Measurements from ENCODE around the gene LAIR1. TPM values are rescaled to one million over a fixed set of nuclear protein-coding genes. Genes with fewer than 3 reads are reported as not detected.

LAIR1 gene
- total RNA-seq, 4 donors from 2014 or later, result 7.6 to 23.4 (median 13.0) TPM

DNA sequence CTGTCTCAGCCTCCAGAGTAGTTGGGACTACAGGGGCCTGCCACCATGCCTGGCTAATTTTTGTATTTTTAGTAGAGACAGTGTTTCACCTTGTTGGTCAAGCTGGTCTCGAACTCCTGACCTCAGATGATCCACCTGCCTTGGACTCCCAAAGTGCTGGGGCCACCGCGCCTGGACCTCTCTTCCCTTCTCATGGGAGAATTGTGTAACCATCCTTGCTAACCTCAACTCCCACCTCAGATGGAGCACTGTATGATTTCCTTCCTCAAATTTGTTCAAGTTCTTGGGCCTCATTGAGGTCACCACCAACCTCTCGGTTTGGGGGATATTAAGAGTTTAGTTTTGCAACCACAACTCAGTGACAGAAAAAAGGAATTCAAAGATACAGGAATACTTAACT is 62.5 kb downstream of the LAIR1 start:
- no peaks in the 10 kb centered on the region for H3K36me3 ChIP-seq
- no peaks in the 10 kb centered on the region for H3K9me3 ChIP-seq
- 54% methylated on average over 4 of the region's 4 CpGs for WGBS
- H3K27me3 ChIP-seq, result peaks cover 0 to 45% (median 0%) of the 10 kb centered on the region in 4 donors
- no peak for DNase-seq (ENCODE audit: extremely low spot score)
- H3K4me3 ChIP-seq, result no peak overlapping the region
- intact Hi-C loops (cut with DNase I), result no loop called here
- H3K27ac ChIP-seq (replicated peaks in 1 of 4), result no peak overlapping the region
- no peaks in the 10 kb centered on the region for H3K4me1 ChIP-seq
- TF ChIP-seq CTCF (IDR thresholded peaks at IDR 0.05) (no peak), POLR2AphosphoS5 (IDR thresholded peaks at IDR 0.05) (no peak), POLR2A (IDR thresholded peaks at IDR 0.05; ENCODE audit: low read depth) (no peak), EP300 (IDR thresholded peaks at IDR 0.05) (no peak)

Other genes with a start within 250 kb of the LAIR1 start
- 10 to 100 TPM; 10.8 to 26.6 (median 19.8) TPM for gene TFPT, start 249.3 kb downstream of the LAIR1 start, total RNA-seq
- gene PRPF31, start 249.2 kb downstream of the LAIR1 start, total RNA-seq, result 10 to 100 TPM; 44.9 to 64.3 (median 56.0) TPM
- gene CNOT3, start 227.2 kb downstream of the LAIR1 start, total RNA-seq, result 10 to 100 TPM; 15.1 to 25.3 (median 21.1) TPM
- 10 to 100 TPM in 3 of 4 donors, 1 to 10 TPM in 1; 10.0 to 12.7 (median 11.5) TPM for gene LENG1, start 205.2 kb downstream of the LAIR1 start, total RNA-seq
- gene TMC4, start 191.8 kb downstream of the LAIR1 start, total RNA-seq, result under 1 TPM in 3 of 4 donors, not detected in 1; 0.26 to 0.98 (median 0.33) TPM
- 10 to 100 TPM; 40.3 to 83.2 (median 59.4) TPM for gene MBOAT7, start 175.4 kb downstream of the LAIR1 start, total RNA-seq
- 100 to 1,000 TPM in 1 of 4 donors, 10 to 100 TPM in 3; 49.4 to 103 (median 86.8) TPM for gene TSEN34, start 173.6 kb downstream of the LAIR1 start, total RNA-seq
- gene RPS9, start 164.1 kb downstream of the LAIR1 start, total RNA-seq, result 1,000 to 10,000 TPM; 1,410 to 2,465 (median 1,750) TPM
- 10 to 100 TPM in 2 of 4 donors, 1 to 10 TPM in 2; 9.1 to 36.1 (median 11.3) TPM for gene LILRB3, start 141.9 kb downstream of the LAIR1 start, total RNA-seq
- gene LILRA6, start 122.1 kb downstream of the LAIR1 start, total RNA-seq, result 1 to 10 TPM in 3 of 4 donors, under 1 TPM in 1; 0.86 to 2.9 (median 2.6) TPM
- 10 to 100 TPM; 16.6 to 26.6 (median 21.4) TPM for gene LILRB5, start 107.7 kb downstream of the LAIR1 start, total RNA-seq
- gene LILRB2, start 83.8 kb downstream of the LAIR1 start, total RNA-seq, result 1 to 10 TPM; 2.1 to 5.6 (median 2.6) TPM
- gene LILRA5, start 51.8 kb downstream of the LAIR1 start, total RNA-seq, result 10 to 100 TPM in 1 of 4 donors, 1 to 10 TPM in 3; 1.5 to 12.1 (median 2.7) TPM
- not detected for gene LILRA4, start 25.8 kb downstream of the LAIR1 start, total RNA-seq
- gene TTYH1, start 50.5 kb upstream of the LAIR1 start, total RNA-seq, result 1 to 10 TPM in 3 of 4 donors, under 1 TPM in 1; 0.83 to 8.0 (median 5.6) TPM
- gene LENG8, start 84.3 kb upstream of the LAIR1 start, total RNA-seq, result 100 to 1,000 TPM in 1 of 4 donors, 10 to 100 TPM in 3; 42.9 to 115 (median 72.2) TPM
- gene LENG9, start 98.8 kb upstream of the LAIR1 start, total RNA-seq, result 1 to 10 TPM; 5.4 to 9.3 (median 8.1) TPM
- gene CDC42EP5, start 108.4 kb upstream of the LAIR1 start, total RNA-seq, result 10 to 100 TPM; 10.8 to 27.1 (median 20.6) TPM
- gene LAIR2, start 137.9 kb upstream of the LAIR1 start, total RNA-seq, result not detected
- 1 to 10 TPM in 3 of 4 donors, under 1 TPM in 1; 0.83 to 4.6 (median 2.3) TPM for gene LILRA2, start 208.9 kb upstream of the LAIR1 start, total RNA-seq
- gene LILRA1, start 228.7 kb upstream of the LAIR1 start, total RNA-seq, result 1 to 10 TPM in 1 of 4 donors, under 1 TPM in 3; 0.23 to 2.0 (median 0.47) TPM